NCI-H510A (cell line): ENCODE data around the gene KRTAP1-4.
"Not testable (repeated sequence)": the region's sequence is repeated elsewhere in the genome, so short reads cannot be mapped to it uniquely, and the experiment has no call there.

Experiments used
- DNase-seq: peaks from one replicate; lab custom pipeline; 2025; lab: John Stamatoyannopoulos, UW

Gene KRTAP1-4

GRCh38 chr17:41003926-41004325, 26.1 kb downstream of the KRTAP1-4 start:
- no peak for DNase-seq

DNA sequence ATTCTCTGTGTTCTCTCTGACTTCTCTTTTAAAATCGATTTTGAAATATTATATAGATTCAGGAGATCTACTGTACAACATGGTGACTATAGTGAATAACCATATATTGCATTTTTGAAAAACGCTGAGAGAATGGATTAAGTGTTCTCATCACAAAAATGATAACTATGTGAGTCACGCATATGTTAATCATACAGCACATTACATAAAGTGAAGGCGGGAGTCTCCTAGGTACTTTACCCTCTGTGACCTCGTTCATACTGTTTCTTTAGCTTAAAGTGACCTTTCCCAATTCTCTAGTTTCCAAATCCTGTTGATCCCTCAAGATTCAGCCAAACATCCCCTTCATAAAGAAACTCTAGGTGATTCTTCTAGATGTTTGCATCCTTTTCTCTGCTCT, 27.2 kb downstream of the KRTAP1-4 start:
- no peak for DNase-seq

DNA sequence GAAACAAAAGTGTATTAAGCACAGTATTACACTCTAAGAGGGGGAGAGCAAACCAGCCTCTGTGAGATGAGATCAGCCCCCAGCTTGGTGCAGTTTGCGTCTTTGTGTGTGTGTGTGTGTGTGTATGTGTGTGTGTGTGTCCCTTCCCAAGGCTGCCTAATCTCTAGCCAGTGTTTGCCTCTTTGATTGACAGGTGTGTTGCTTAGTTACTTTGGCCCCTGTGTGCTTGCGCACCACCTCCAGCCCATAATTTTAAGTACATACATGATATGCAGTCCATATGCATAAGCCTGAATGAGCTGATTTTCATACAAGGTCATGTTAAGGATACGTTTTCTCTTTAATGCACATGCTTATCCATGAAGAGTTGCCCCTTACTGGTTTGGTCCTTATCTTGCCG, 28.2 kb downstream of the KRTAP1-4 start:
- no peak for DNase-seq

- DNase-seq = not testable (repeated sequence)
These were observed 30.4 kb downstream of the KRTAP1-4 start, which contains the start of gene KRTAP3-2 for GRCh38 chr17:40999563-40999962. KRTAP3-2 (minus strand) TSS chr17:40999906; CDS start chr17:40999853, 53 bp downstream.

DNA sequence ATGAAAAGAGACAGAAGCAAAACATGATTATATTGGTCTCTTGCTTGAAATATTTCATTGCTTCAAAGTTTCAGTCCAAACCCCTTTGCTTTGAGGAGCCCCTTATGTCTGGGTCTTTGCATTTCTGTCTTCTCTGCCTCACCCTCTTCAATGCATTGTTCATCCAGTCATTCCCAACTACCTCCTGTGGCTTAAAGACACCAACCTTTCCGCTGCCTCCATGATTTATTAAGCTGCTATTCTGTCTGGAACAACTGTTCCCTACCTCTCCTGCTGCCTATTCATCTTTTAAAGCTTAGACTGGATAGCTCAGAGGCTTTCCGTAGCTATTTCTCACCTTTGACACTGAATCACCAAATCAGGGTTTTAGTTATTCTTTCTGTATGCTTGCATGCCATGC, 32.6 kb downstream of the KRTAP1-4 start:
- DNase-seq = no peak

- no peak for DNase-seq
These were observed 33.2 kb downstream of the KRTAP1-4 start for GRCh38 chr17:40996829-40997228.

GRCh38 chr17:40995116-40995515, 34.9 kb downstream of the KRTAP1-4 start:
- DNase-seq = no peak

GRCh38 chr17:40993839-40994238, 36.2 kb downstream of the KRTAP1-4 start, which contains the start of gene KRTAP3-3:
KRTAP3-3 (minus strand) TSS chr17:40994164; CDS start chr17:40994097, 67 bp downstream.
- no peak for DNase-seq

- no peak for DNase-seq
These were observed 36.9 kb downstream of the KRTAP1-4 start for GRCh38 chr17:40993084-40993483.

DNA sequence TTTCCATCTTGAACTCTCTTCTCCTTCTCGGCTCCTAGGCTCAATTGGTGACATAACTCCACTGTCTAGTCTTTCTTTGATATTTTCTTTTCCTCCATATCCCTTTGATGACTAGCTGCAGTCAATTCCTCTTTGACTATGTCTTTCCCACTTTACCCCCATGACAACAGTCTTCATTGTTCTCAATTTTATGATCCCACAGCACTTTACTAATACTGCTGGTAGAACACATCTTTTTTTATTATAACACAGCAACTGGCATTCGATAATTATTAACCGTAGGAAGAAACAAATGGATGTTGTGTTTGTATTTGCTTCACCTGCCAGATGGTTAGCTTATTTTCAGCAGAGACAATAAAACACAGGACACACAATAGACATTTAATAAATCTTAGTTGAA, 37.3 kb downstream of the KRTAP1-4 start:
- no peak for DNase-seq

DNA sequence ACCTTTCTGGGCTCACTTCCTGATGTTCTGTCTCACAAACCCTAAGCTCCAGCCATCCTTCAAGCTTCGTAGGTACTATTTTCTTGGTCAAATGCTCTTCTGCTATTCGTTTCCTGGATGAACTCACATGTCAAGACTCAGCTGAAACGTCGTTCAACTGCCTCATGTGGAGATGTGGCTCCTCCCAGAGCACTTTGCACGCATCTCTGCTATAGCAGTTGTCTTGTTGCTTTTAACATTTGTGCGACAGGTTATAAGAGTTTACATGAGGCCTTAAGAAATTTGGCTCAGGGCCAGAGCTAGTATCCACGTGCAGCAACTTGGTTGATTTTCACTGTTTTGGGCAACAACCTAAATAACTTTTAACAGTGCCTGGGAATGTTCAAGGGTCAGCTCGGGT, 43.1 kb downstream of the KRTAP1-4 start:
- no peak for DNase-seq

GRCh38 chr17:40984226-40984625, 45.8 kb downstream of the KRTAP1-4 start, which contains the start of gene KRT40:
KRT40 (minus strand) TSS chr17:40984326; CDS start chr17:40984273, 53 bp downstream.
- DNase-seq = no peak

- DNase-seq = no peak
These were observed 48.9 kb downstream of the KRTAP1-4 start for GRCh38 chr17:40981115-40981514.

- no peak for DNase-seq
These were observed 49.4 kb downstream of the KRTAP1-4 start for GRCh38 chr17:40980596-40980995.

- no peak for DNase-seq
These were observed 49.9 kb downstream of the KRTAP1-4 start for GRCh38 chr17:40980117-40980516.
